NCI-H2107 treated with DMSO at 0.1 percent for 48 hours (cell line): ENCODE measurements around the gene TMPRSS4.

Source experiments
- DNase-seq: peaks from one replicate; lab custom pipeline; 2025; ENCODE audit not compliant: unreplicated experiment; lab: John Stamatoyannopoulos, UW

The TMPRSS4 gene

GRCh38 chr11:118076754-118077281 is at the start of gene TMPRSS4:
Gene TMPRSS4, plus strand, starts transcription at chr11:118077078. Its CDS starts 225 bp downstream, at chr11:118077303.
- peak; percentile 79 for DNase-seq

- DNase-seq, result no peak
Observed at GRCh38 chr11:118027694-118028093, 49.2 kb upstream of the TMPRSS4 start.

- no peak for DNase-seq
Observed at GRCh38 chr11:118028626-118029025, 48.3 kb upstream of the TMPRSS4 start.

- DNase-seq, result no peak
Observed at GRCh38 chr11:118033443-118033842, 43.4 kb upstream of the TMPRSS4 start.

- DNase-seq, result no peak
Observed at GRCh38 chr11:118042141-118042540, 34.7 kb upstream of the TMPRSS4 start.

GRCh38 chr11:118042796-118043195 is 34.1 kb upstream of the TMPRSS4 start:
- no peak for DNase-seq

- peak; percentile 57 for DNase-seq
Observed at GRCh38 chr11:118045191-118045590, 31.7 kb upstream of the TMPRSS4 start.

GRCh38 chr11:118046051-118046963 is 30.6 kb upstream of the TMPRSS4 start:
- DNase-seq, result peak; percentile 46

- DNase-seq, result no peak
Observed at GRCh38 chr11:118046964-118047700, 29.7 kb upstream of the TMPRSS4 start.

GRCh38 chr11:118047749-118048148 is 29.1 kb upstream of the TMPRSS4 start:
- no peak for DNase-seq

- DNase-seq, result no peak
Observed at GRCh38 chr11:118048472-118049370, 28.2 kb upstream of the TMPRSS4 start.

- DNase-seq, result no peak
Observed at GRCh38 chr11:118049771-118050170, 27.1 kb upstream of the TMPRSS4 start.

GRCh38 chr11:118050208-118050891 is 26.5 kb upstream of the TMPRSS4 start:
- no peak for DNase-seq

- no peak for DNase-seq
Observed at GRCh38 chr11:118051136-118051610, 25.7 kb upstream of the TMPRSS4 start.

GRCh38 chr11:118051611-118052461 is 25.0 kb upstream of the TMPRSS4 start:
- no peak for DNase-seq

- no peak for DNase-seq
Observed at GRCh38 chr11:118052581-118053206, 24.2 kb upstream of the TMPRSS4 start.

GRCh38 chr11:118054712-118055640 is 21.9 kb upstream of the TMPRSS4 start:
- no peak for DNase-seq

- DNase-seq, result no peak
Observed at GRCh38 chr11:118055966-118056365, 20.9 kb upstream of the TMPRSS4 start.
